ENCODE results near the gene CCDC178.

The CCDC178 gene

GRCh38 chr18:33369711-33370449 is 70.6 kb downstream of the CCDC178 start:
- Histone ChIP-seq H2AFZ (ENCODE audit: low read depth, low read length, severe bottlenecking) (no peak overlapping the region), H3F3A (ENCODE audit: insufficient read depth) (no peaks in the 10 kb centered on the region)
- TF ChIP-seq CTCF (IDR thresholded peaks at IDR 0.05; ENCODE audit: insufficient read depth, low read length, poor library complexity, severe bottlenecking) (no peak), EZH2phosphoT487 (conservative IDR thresholded peaks at IDR 0.05; ENCODE audit: low read length) (no peak)

GRCh38 chr18:33356735-33357134 is 83.8 kb downstream of the CCDC178 start:
- Histone ChIP-seq H3K4me3 (ENCODE audit: insufficient read depth, low read length, poor library complexity, severe bottlenecking) (no peak overlapping the region), H3K27me3 (ENCODE audit: low read length) (no peaks in the 10 kb centered on the region), H3K9ac (ENCODE audit: low read length) (no peak overlapping the region), H3K27ac (ENCODE audit: low read depth, low read length) (no peak overlapping the region), H3K4me2 (ENCODE audit: low read depth, low read length, poor library complexity, severe bottlenecking) (no peak overlapping the region), H3K9me2 (replicated peaks; ENCODE audit: insufficient read depth, low read length) (no peaks in the 10 kb centered on the region), H3F3A (ENCODE audit: insufficient read depth) (no peaks in the 10 kb centered on the region), H3K9me3 (ENCODE audit: insufficient read depth, low read length) (no peaks in the 10 kb centered on the region), H3K79me2 (ENCODE audit: insufficient read depth, low read length) (no peaks in the 10 kb centered on the region), H3K36me3 (ENCODE audit: low read length) (no peaks in the 10 kb centered on the region), H4K20me1 (ENCODE audit: low read depth, low read length) (no peaks in the 10 kb centered on the region), H2AFZ (ENCODE audit: low read depth, low read length, severe bottlenecking) (no peak overlapping the region)
- no peak for TF ChIP-seq CTCF (IDR thresholded peaks at IDR 0.05; ENCODE audit: insufficient read depth, low read length, poor library complexity, severe bottlenecking)
- no peak for TF ChIP-seq EZH2phosphoT487 (conservative IDR thresholded peaks at IDR 0.05; ENCODE audit: low read length)

More at GRCh38 chr18:33369711-33370449, 70.6 kb downstream of the CCDC178 start:
- Histone ChIP-seq H3K4me2 (ENCODE audit: low read depth, low read length, poor library complexity, severe bottlenecking) (no peak overlapping the region), H3K4me3 (ENCODE audit: insufficient read depth, low read length, poor library complexity, severe bottlenecking) (no peak overlapping the region), H3K27ac (ENCODE audit: low read depth, low read length) (no peak overlapping the region), H3K36me3 (ENCODE audit: low read length) (no peaks in the 10 kb centered on the region), H3K9ac (ENCODE audit: low read length) (no peak overlapping the region), H3K9me3 (ENCODE audit: insufficient read depth, low read length) (no peaks in the 10 kb centered on the region), H3K27me3 (ENCODE audit: low read length) (no peaks in the 10 kb centered on the region), H3K79me2 (ENCODE audit: insufficient read depth, low read length) (no peaks in the 10 kb centered on the region), H4K20me1 (ENCODE audit: low read depth, low read length) (no peaks in the 10 kb centered on the region), H3K9me2 (replicated peaks; ENCODE audit: insufficient read depth, low read length) (no peaks in the 10 kb centered on the region)

- no peaks in the 10 kb centered on the region for H3K36me3 ChIP-seq (ENCODE audit: low read length)
- H3K4me2 ChIP-seq (ENCODE audit: low read depth, low read length, poor library complexity, severe bottlenecking): no peak overlapping the region
- H3K27me3 ChIP-seq (ENCODE audit: low read length): no peaks in the 10 kb centered on the region
- TF ChIP-seq EZH2phosphoT487 (conservative IDR thresholded peaks at IDR 0.05; ENCODE audit: low read length) (no peak), CTCF (IDR thresholded peaks at IDR 0.05; ENCODE audit: insufficient read depth, low read length, poor library complexity, severe bottlenecking) (no peak)
- H3K27ac ChIP-seq (ENCODE audit: low read depth, low read length): no peak overlapping the region
- no peaks in the 10 kb centered on the region for H3K9me2 ChIP-seq (replicated peaks; ENCODE audit: insufficient read depth, low read length)
- H4K20me1 ChIP-seq (ENCODE audit: low read depth, low read length): no peaks in the 10 kb centered on the region
- no peak overlapping the region for H3K4me3 ChIP-seq (ENCODE audit: insufficient read depth, low read length, poor library complexity, severe bottlenecking)
- H3F3A ChIP-seq (ENCODE audit: insufficient read depth): no peaks in the 10 kb centered on the region
- no peaks in the 10 kb centered on the region for H3K9me3 ChIP-seq (ENCODE audit: insufficient read depth, low read length)
- no peak overlapping the region for H2AFZ ChIP-seq (ENCODE audit: low read depth, low read length, severe bottlenecking)
- no peak overlapping the region for H3K9ac ChIP-seq (ENCODE audit: low read length)
- no peaks in the 10 kb centered on the region for H3K79me2 ChIP-seq (ENCODE audit: insufficient read depth, low read length)
Observed at GRCh38 chr18:33355756-33356155, 84.8 kb downstream of the CCDC178 start.

Data from SU-DHL-6 (cell line).